HepG2 (cell line): ENCODE measurements around the gene TIFAB. TPM values are rescaled to one million over a fixed set of nuclear protein-coding genes. Genes with fewer than 3 reads are reported as not detected.

Experiments
- AGO2 ChIP-seq: fragments of 200-400 bp; formaldehyde crosslinking; optimal IDR thresholded peaks from 2 replicates; pipeline ENCODE3; 2017; ENCODE audit warnings: mild to moderate bottlenecking, low read depth, low read length, moderate library complexity
- ATF2 ChIP-seq: sonication (generic); formaldehyde crosslinking; IDR thresholded peaks from 2 replicates; pipeline ENCODE4 v1.4.0; 2020; ENCODE audit warnings: missing genetic modification reagents
- BORCS8-MEF2B ChIP-seq: sonication (generic); formaldehyde crosslinking; IDR thresholded peaks from 2 replicates; pipeline ENCODE4 v1.8.0; 2022; ENCODE audit warnings: mild to moderate bottlenecking, missing genetic modification reagents
- CBX1 ChIP-seq: IDR thresholded peaks from one replicate; pipeline ENCODE4 v1.6.1; 2016; ENCODE audit warnings: antibody characterized with exemption, low read depth
- CCDC6 ChIP-seq: sonication (generic); formaldehyde crosslinking; IDR thresholded peaks from 2 replicates; pipeline ENCODE4 v1.8.1; 2022; ENCODE audit warnings: mild to moderate bottlenecking, missing genetic modification reagents, moderate library complexity
- DMTF1 ChIP-seq: sonication (generic); formaldehyde crosslinking; IDR thresholded peaks from 2 replicates; pipeline ENCODE4 v1.4.0; 2020; ENCODE audit warnings: mild to moderate bottlenecking, missing genetic modification reagents
- HIC2 ChIP-seq: sonication (generic); formaldehyde crosslinking; IDR thresholded peaks from 2 replicates; pipeline ENCODE4 v1.9.0; 2022; ENCODE audit warnings: low read depth, missing genetic modification reagents
- HOXA9 ChIP-seq: sonication (generic); formaldehyde crosslinking; IDR thresholded peaks from 2 replicates; pipeline ENCODE4 v1.8.1; 2022; ENCODE audit warnings: missing genetic modification reagents, mild to moderate bottlenecking, moderate library complexity, borderline replicate concordance
- ISX ChIP-seq: sonication (generic); formaldehyde crosslinking; conservative IDR thresholded peaks from 2 replicates; pipeline ENCODE4 v1.5.0; 2020; ENCODE audit warnings: missing genetic modification reagents
- JDP2 ChIP-seq: sonication (generic); formaldehyde crosslinking; IDR thresholded peaks from 2 replicates; pipeline ENCODE4 v1.8.1; 2022; ENCODE audit warnings: missing genetic modification reagents, borderline replicate concordance
- MED13 ChIP-seq: sonication (generic); formaldehyde crosslinking; IDR thresholded peaks from 2 replicates; pipeline ENCODE4 v1.5.0; 2020; ENCODE audit warnings: missing genetic modification reagents
- NPAS2 ChIP-seq: sonication (generic); formaldehyde crosslinking; IDR thresholded peaks from 2 replicates; pipeline ENCODE4 v1.8.0; 2022; ENCODE audit warnings: mild to moderate bottlenecking, missing genetic modification reagents, borderline replicate concordance
- REL ChIP-seq: sonication (generic); formaldehyde crosslinking; conservative IDR thresholded peaks from 2 replicates; pipeline ENCODE4 v1.8.0; 2022; ENCODE audit warnings: mild to moderate bottlenecking, missing genetic modification reagents, moderate library complexity
- RFX3 ChIP-seq: IDR thresholded peaks from 2 replicates; pipeline ENCODE4 v1.6.1; 2016; ENCODE audit warnings: missing biosample characterization, missing genetic modification reagents
- SAFB2 ChIP-seq: sonication (generic); formaldehyde crosslinking; IDR thresholded peaks from 2 replicates; pipeline ENCODE4 v1.5.1; 2020; ENCODE audit warnings: missing genetic modification reagents, low read depth, mild to moderate bottlenecking, borderline replicate concordance
- TMF1 ChIP-seq: sonication (generic); formaldehyde crosslinking; IDR thresholded peaks from 2 replicates; pipeline ENCODE4 v1.8.1; 2022; ENCODE audit warnings: low read depth, missing genetic modification reagents
- ZFY ChIP-seq: sonication (generic); formaldehyde crosslinking; IDR thresholded peaks from 2 replicates; pipeline ENCODE4 v1.4.0; 2020; ENCODE audit warnings: missing genetic modification reagents
- ZGPAT ChIP-seq: IDR thresholded peaks from 2 replicates; pipeline ENCODE4 v1.6.1; 2016; ENCODE audit warnings: mild to moderate bottlenecking
- ZNF234 ChIP-seq: sonication (generic); formaldehyde crosslinking; conservative IDR thresholded peaks from 2 replicates; pipeline ENCODE4 v1.5.1; 2020; ENCODE audit warnings: mild to moderate bottlenecking, missing genetic modification reagents
- ZNF510 ChIP-seq: sonication (generic); formaldehyde crosslinking; IDR thresholded peaks from 2 replicates; pipeline ENCODE4 v1.4.0; 2020; ENCODE audit warnings: low read depth, mild to moderate bottlenecking, missing genetic modification reagents
- ZNF577 ChIP-seq: sonication (generic); formaldehyde crosslinking; IDR thresholded peaks from 2 replicates; pipeline ENCODE4 v1.4.0; 2020; ENCODE audit warnings: mild to moderate bottlenecking, low read depth, missing genetic modification reagents, borderline replicate concordance
- ZNF674 ChIP-seq: sonication (generic); formaldehyde crosslinking; IDR thresholded peaks from 2 replicates; pipeline ENCODE4 v1.5.0; 2020; ENCODE audit warnings: low read depth, mild to moderate bottlenecking, missing genetic modification reagents
- ZNF775 ChIP-seq: sonication (generic); formaldehyde crosslinking; IDR thresholded peaks from 2 replicates; pipeline ENCODE4 v1.4.0; 2020; ENCODE audit warnings: missing genetic modification reagents, mild to moderate bottlenecking, moderate library complexity, borderline replicate concordance
- ZNF776 ChIP-seq: sonication (generic); formaldehyde crosslinking; IDR thresholded peaks from 2 replicates; pipeline ENCODE4 v1.4.0; 2020; ENCODE audit warnings: mild to moderate bottlenecking, missing genetic modification reagents
- ZNF879 ChIP-seq: sonication (generic); formaldehyde crosslinking; IDR thresholded peaks from 2 replicates; pipeline ENCODE4 v1.8.1; 2023; ENCODE audit warnings: missing genetic modification reagents
- polyA plus RNA-seq, 8 experiments: library from polyadenylated mRNA; depleted of rRNA in 3 of 8; stranded (reverse) in 7 of 8; unstranded in 1 of 8; fragments of >200 nt; fragmentation: Illumina TruSeq in 4 of 8; extraction: Trizol in 4 of 8; gene quantifications; 2 replicates each; pipeline versions ENCODE4 v1.2.1 to v1.2.3, GENCODE V29; 2011 to 2016; ENCODE audit warnings: low read depth in 4 of 8, missing spikeins in 1 of 8, mixed read lengths in 1 of 8; ENCODE audit not compliant: insufficient read depth in 1 of 8
- total RNA-seq, 5 experiments: library from RNA; depleted of rRNA; stranded (reverse); fragments of >200 nt; fragmentation: Illumina TruSeq; extraction: Trizol; gene quantifications; 2 replicates each; pipeline ENCODE4 v1.2.3, GENCODE V29; 2016; ENCODE audit warnings: low read depth in 1 of 5

Gene TIFAB
- total and polyA plus RNA-seq, 2 of the 13 experiments (the other 11 are each of a cell fraction or from before 2014, with no cell fraction given): not detected

GRCh38 chr5:135482381-135482933 lies 30.3 kb upstream of the TIFAB start (continued):
- TF ChIP-seq DMTF1 (CRISPR knock-in tag) (no peak), ZFY (CRISPR knock-in tag) (peak; percentile 86), ZNF674 (CRISPR knock-in tag) (no peak), ZNF879 (CRISPR knock-in tag) (no peak), JDP2 (CRISPR knock-in tag) (no peak), ZNF775 (no peak), SAFB2 (CRISPR knock-in tag) (no peak), ATF2 (CRISPR knock-in tag) (peak; percentile 79; the same call in 1 of the 2 replicates), ZGPAT (CRISPR knock-in tag) (peak; percentile 87; the same call in 1 of the 2 replicates), ZNF510 (CRISPR knock-in tag) (no peak), CBX1 (no peak), ISX (CRISPR knock-in tag) (no peak), ZNF776 (CRISPR knock-in tag) (no peak), ZNF577 (CRISPR knock-in tag) (no peak), AGO2 (no peak), HOXA9 (CRISPR knock-in tag) (no peak), NPAS2 (CRISPR knock-in tag) (no peak), HIC2 (CRISPR knock-in tag) (peak; percentile 89; the same call in 1 of the 2 replicates), BORCS8-MEF2B (peak; percentile 79; the same call in 1 of the 2 replicates), TMF1 (no peak), CCDC6 (CRISPR knock-in tag) (peak; percentile 42; the same call in 1 of the 2 replicates), RFX3 (CRISPR knock-in tag) (no peak), ZNF234 (CRISPR knock-in tag) (no peak), MED13 (peak; percentile 90), REL (CRISPR knock-in tag) (no peak)
